ENCODE data around the gene RPL10. TPM values are rescaled to one million over a fixed set of nuclear protein-coding genes. Genes with fewer than 3 reads are reported as not detected.

The RPL10 gene
- total and polyA plus RNA-seq, 2 of the 13 experiments (the other 11 are each of a cell fraction or from before 2014, with no cell fraction given) = 2,381 to 4,713 TPM

DNA sequence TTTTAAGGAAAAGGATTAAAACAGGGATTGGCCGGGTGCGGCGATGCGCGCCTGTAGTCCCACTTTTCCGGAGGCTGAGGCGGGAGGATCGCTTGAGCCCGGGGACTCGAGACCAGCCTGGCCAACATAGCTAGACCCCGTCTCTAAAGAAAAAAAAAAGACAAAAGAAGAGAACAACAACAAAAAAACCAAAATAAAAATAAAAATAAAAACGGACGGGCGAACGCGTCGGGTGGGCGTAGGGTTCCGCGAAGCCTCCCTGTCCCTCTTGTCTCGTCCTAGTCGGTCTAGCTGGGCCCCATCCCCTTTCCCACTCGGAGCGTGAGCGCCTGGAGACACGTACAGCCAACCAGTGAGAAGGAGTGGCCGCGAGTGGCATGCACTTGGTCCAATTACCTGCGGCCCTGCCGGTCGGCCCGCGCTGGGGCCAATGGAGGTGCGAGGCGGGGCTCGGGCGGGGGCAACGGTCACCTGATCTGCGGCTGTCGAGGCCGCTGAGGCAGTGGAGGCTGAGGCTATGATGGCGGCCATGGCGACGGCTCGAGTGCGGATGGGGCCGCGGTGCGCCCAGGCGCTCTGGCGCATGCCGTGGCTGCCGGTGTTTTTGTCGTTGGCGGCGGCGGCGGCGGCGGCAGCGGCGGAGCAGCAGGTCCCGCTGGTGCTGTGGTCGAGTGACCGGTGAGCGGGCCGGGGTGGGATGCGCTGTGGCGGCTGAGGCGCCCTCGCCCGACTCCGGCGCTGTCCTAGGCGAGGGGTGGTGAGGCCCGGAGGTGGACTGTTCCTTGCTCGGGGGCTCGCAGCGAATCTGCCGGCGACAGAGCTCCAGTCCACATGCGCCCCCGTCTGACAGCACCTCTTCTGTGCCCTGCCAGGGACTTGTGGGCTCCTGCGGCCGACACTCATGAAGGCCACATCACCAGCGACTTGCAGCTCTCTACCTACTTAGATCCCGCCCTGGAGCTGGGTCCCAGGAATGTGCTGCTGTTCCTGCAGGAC is 30.3 kb downstream of the RPL10 start, which contains the start of gene ATP6AP1:
Gene ATP6AP1, plus strand, starts transcription at position 502 of the 996 bp plus-strand sequence. Its CDS starts 16 bp downstream, at position 518.
- FAIRE-seq = peak; percentile 80
- ChIA-PET CTCF (ENCODE audit: low intra/inter-chr PET ratio, low total read pairs) (no interaction called here), POLR2A (interaction anchor here (0.9 to 3.4 kb wide), 8 partner anchors 16 to 99 kb away, joined by 3 to 24 read pairs (median 6); partner anchors contain the start of genes DNASE1L1, FAM50A, PLXNA3 and RPL10)
- ATAC-seq = peak; percentile 99
- Histone ChIP-seq H3K4me2 (ENCODE audit: low read depth, low read length) (peak within 1 kb of the TSS; percentile 74), H3K36me3 (replicated peaks in 1 of 2; ENCODE audit: control insufficient read depth in 1 of 2, insufficient read depth in 2 of 2, low read length in 2 of 2) (no peaks in the 10 kb centered on the region; a peak in 1 of 5 replicates), H4K20me1 (ENCODE audit: insufficient read depth, low read length) (no peaks in the 10 kb centered on the region), H3K27ac (ENCODE audit: extremely low read length, insufficient read depth, low read length) (peak within 1 kb of the TSS; percentile 54), H3K4me1 (ENCODE audit: insufficient read depth, low read length) (peaks cover 33% of the 10 kb centered on the region), H3K9ac (ENCODE audit: insufficient read depth, low read depth, low read length) (peak within 1 kb of the TSS; percentile 70), H3K79me2 (ENCODE audit: insufficient read depth, low read length) (peaks cover 15% of the 10 kb centered on the region), H3K4me3 (replicated peaks in 1 of 3; ENCODE audit: insufficient read depth in 1 of 3, low read depth in 2 of 3, low read length in 3 of 3) (peak within 1 kb of the TSS; percentile 64 to 74 (median 72)), H3K9me3 (ENCODE audit: low read length) (no peaks in the 10 kb centered on the region), H2AFZ (ENCODE audit: low read length) (no peak within 1 kb of the TSS), H3K27me3 (ENCODE audit: control insufficient read depth in 1 of 2, insufficient read depth in 2 of 2, low read length in 2 of 2) (no peaks in the 10 kb centered on the region)
- intact Hi-C loops (cut with micrococcal nuclease; ENCODE audit: unreplicated experiment) (no loop called here), in situ Hi-C loops (cut with HindIII; ENCODE audit: extremely low pct_ligation_motif_present, low pct_unique_long_range_greater_than_20kb) (no loop called here)
- peak; percentile 85 for DNase-seq (ENCODE audit: low spot score)
- 4% methylated on average over 24 of the region's 87 CpGs for WGBS (ENCODE audit: low lambda C conversion rate)
- BruUV-seq (replicated peaks) = no TSS peak
- TF ChIP-seq RFXAP (CRISPR knock-in tag; IDR thresholded peaks at IDR 0.05; ENCODE audit: borderline replicate concordance) (peak; percentile 97), PHF8 (CRISPR knock-in tag; IDR thresholded peaks at IDR 0.05) (peak; percentile 65), ZNF343 (CRISPR knock-in tag; IDR thresholded peaks at IDR 0.05) (no peak), ZNF879 (CRISPR knock-in tag; IDR thresholded peaks at IDR 0.05) (no peak), ZSCAN29 (CRISPR knock-in tag; conservative IDR thresholded peaks at IDR 0.05) (no peak), ZNF615 (CRISPR knock-in tag; IDR thresholded peaks at IDR 0.05; ENCODE audit: borderline replicate concordance) (no peak), THAP11 (CRISPR knock-in tag; IDR thresholded peaks at IDR 0.05) (peak; percentile 67), FOXK1 (CRISPR knock-in tag; IDR thresholded peaks at IDR 0.05; ENCODE audit: borderline replicate concordance, low read depth) (no peak), ZBTB2 (CRISPR knock-in tag; IDR thresholded peaks at IDR 0.05; ENCODE audit: low read depth) (no peak), CBFB (CRISPR knock-in tag; IDR thresholded peaks at IDR 0.05) (no peak), ZNF142 (CRISPR knock-in tag; IDR thresholded peaks at IDR 0.05) (0 out of 2 replicates have a peak, but pooled peaks have one; percentile 43)
- TF ChIP-seq, protein P1, sequence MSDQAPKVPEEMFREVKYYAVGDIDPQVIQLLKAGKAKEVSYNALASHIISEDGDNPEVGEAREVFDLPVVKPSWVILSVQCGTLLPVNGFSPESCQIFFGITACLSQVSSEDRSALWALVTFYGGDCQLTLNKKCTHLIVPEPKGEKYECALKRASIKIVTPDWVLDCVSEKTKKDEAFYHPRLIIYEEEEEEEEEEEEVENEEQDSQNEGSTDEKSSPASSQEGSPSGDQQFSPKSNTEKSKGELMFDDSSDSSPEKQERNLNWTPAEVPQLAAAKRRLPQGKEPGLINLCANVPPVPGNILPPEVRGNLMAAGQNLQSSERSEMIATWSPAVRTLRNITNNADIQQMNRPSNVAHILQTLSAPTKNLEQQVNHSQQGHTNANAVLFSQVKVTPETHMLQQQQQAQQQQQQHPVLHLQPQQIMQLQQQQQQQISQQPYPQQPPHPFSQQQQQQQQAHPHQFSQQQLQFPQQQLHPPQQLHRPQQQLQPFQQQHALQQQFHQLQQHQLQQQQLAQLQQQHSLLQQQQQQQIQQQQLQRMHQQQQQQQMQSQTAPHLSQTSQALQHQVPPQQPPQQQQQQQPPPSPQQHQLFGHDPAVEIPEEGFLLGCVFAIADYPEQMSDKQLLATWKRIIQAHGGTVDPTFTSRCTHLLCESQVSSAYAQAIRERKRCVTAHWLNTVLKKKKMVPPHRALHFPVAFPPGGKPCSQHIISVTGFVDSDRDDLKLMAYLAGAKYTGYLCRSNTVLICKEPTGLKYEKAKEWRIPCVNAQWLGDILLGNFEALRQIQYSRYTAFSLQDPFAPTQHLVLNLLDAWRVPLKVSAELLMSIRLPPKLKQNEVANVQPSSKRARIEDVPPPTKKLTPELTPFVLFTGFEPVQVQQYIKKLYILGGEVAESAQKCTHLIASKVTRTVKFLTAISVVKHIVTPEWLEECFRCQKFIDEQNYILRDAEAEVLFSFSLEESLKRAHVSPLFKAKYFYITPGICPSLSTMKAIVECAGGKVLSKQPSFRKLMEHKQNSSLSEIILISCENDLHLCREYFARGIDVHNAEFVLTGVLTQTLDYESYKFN (CRISPR knock-in tag; conservative IDR thresholded peaks at IDR 0.05) = peak; percentile 35; the same call in 1 of the 2 replicates

All from HepG2 (cell line).